Stimulated activated CD4-positive, alpha-beta T cell treated with anti-CD3 and anti-CD28 coated beads, Interleukin-1b, Interleukin-23, amount 100 ng/mL, for 1 hour (primary cell): ENCODE measurements around the gene TEPSIN.

Source experiments
- DNase-seq, 2 donors: peaks; one replicate each; pipeline ENCODE4 v3.0.0-alpha.2; 2020; ENCODE audit warnings: low read depth in 2 of 2

The TEPSIN gene

DNA sequence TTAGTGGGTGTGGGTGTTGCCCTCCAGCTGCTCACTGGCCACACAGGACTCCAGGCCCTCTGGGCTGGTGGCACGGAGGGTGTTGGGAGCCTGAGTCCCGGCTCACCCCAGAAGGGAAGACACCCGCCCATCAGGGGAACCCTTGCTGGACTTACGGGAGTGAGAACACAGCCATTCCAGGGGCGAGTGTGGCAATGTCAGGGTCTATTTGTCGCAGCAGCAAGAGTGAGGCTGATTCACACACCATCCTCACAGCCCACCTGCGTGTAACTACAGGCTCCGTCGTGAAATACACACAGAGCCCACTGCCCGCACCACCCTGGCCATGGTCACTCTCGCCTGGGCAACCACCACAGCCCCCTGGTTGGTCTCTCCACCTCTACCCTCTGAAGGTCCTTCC, 55.0 kb downstream of the TEPSIN start:
- DNase-seq, result no peak

DNA sequence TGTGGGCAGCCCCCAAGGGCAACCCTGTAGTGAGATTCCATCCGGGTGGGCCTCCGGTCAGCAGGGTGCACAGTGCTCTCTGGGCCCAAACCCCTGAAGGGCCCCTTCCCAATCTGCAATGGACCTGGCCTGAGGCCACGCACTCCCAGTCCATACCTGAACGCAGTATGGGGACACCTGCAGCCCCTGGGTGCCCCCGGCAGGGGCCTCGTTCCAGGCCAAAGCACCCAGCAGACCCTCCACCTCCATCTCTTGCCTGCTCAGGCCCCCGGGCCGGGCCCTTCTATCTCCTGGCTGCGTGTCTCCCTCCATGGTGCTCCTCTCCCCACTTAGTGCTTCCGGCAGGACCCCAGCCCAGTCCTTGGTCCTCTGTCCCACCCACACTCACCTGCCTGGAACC, 55.5 kb downstream of the TEPSIN start:
- DNase-seq, result no peak

DNA sequence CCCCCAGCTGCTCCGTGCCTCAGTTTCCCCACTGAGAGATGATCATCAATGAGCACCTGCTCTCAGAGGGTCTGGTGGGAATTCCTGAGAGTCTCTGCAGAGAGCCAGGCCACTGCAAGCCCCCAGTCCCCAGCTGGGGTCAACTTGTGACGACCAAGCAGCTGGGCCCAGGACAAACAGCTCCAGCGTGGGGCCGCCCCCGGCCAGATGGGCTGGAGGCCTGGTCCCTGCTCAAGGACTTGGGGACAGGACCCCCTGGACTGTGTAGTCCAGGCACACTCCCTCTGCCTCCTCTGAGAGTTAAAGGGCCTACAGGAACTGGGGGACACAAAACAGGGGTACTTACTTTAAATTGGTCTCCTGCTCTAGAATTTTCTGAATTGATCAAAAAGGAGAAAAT, 56.3 kb downstream of the TEPSIN start:
- no peak for DNase-seq

DNA sequence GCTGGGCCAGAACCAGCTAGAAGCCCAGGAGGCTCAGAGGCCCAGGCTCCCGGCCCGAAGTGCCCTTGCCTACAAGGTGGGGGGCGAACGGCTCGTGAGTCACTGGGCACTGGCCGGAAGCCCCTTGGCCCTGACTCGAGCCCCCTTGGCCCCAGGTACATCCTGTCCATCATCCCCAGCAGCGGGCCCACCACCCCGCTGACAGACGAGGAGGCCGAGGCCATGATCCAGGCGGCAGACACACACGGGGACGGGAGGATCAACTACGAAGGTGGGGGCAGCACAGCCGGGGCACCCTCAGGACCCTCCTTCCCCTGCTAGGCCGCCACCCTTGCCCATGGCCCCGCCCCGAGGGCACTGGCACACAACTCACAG, 57.1 kb downstream of the TEPSIN start:
- no peak for DNase-seq

DNA sequence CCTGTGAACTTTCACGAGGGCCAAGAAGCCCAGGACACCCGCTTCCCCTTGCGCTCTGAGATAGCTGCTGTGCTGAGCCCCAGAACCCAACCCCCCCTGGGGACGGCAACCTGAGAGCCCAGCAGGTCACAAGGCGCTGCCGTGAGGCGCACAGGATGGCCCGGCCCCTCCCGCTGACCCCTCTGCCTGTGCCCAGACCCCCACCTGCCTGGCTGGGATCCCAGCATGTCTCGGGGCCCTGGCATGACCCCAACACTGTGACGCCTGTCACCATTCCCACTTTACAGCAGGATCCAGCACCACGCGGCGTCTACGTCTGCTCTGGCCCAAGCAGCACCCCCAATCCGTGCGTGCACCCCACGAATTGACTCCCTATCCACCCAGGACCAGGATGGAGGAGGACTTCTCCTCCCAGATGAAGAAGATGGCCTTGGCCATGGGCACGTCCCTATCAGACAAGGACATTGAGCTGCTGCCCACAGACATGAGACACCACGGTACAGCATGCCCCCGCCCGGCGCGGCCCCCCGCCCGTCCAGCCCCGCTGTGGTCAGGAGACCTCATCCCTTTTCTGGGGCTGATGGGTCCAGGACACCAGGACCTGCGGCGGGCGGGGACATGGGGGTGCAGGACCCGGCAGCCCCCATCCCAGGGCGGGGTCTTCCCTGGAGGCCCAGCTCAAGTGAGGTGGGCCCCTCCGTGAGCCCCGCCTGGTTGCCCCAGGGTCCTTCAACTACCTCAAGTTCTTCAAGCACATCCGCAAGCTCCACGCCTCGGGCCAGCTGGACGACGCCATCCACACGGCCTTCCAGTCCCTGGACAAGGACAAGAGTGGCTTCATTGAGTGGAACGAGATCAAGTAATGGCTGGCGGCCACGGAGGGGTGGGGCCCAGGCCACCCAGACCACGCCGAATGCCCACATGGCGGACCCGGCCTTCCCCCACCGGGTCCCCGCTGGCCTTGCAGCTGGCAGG, 57.7 kb downstream of the TEPSIN start:
- no peak for DNase-seq

DNA sequence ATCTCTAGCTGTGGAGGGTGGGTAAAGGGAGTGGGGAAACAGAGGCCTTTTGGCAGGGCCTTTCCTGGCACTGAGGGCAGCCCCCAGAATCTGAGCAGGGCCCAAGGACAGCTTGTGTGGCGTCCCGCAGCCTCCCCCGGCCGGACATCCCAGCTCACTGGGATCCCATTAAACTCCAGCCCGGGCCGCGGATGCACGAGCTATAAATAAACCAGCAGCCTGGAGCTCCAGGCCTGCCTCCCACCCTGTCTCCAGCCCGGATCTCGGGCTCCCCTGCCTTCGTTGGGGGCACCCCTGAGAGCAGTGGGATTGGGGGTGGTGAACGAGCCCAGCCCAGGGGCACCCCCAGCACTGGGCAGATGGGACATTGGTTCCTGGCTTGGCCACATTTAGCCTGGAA, 59.0 kb downstream of the TEPSIN start:
- DNase-seq, result no peak

DNA sequence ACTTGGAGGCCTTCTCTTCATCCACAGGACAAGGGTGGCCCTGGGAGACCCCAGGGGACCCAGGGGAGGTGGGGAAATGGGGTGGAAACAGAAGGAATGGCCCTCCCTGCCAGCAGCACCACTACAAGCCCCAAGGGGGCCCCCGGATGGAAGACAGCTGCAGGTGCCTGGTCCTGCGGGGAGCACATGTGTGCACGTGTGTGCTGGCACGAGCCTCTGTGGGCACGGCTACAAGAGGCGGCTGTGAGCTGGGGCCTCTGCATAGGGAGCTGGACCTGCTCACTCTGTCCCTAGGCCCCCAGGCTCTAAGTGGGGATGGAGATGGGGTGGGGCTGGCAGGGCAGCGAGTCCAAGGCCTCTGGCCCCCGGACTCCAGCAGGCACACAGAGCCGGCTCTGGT, 59.6 kb downstream of the TEPSIN start:
- no peak for DNase-seq
